Mucosa of rectum (tissue), 2 donors: ENCODE measurements around the gene UGT2B10.
A peak's percentile ranks its signal among the peaks of the same experiment; 100 is the strongest.
"Not testable (repeated sequence)": the region's sequence is repeated elsewhere in the genome, so short reads cannot be mapped to it uniquely, and the experiment has no call there.

Experiments used
- H3K27ac ChIP-seq, 2 donors: one replicate each; pipeline ENCODE4 v1.7.0; 2013; ENCODE audit warnings: inconsistent platforms in 2 of 2, low read depth in 2 of 2, low read length in 2 of 2
- H3K27me3 ChIP-seq, 2 donors: one replicate each; pipeline ENCODE4 v1.7.0; 2013; ENCODE audit warnings: low read length in 2 of 2; ENCODE audit not compliant: control insufficient read depth in 2 of 2, insufficient read depth in 2 of 2
- H3K36me3 ChIP-seq, 2 donors: one replicate each; pipeline ENCODE4 v1.7.0; 2013; ENCODE audit warnings: low read length in 2 of 2; ENCODE audit not compliant: control insufficient read depth in 2 of 2, insufficient read depth in 2 of 2
- H3K4me1 ChIP-seq, 2 donors: one replicate each; pipeline ENCODE4 v1.7.0; 2013; ENCODE audit warnings: low read length in 2 of 2, mild to moderate bottlenecking in 1 of 2; ENCODE audit not compliant: control insufficient read depth in 2 of 2, insufficient read depth in 2 of 2
- H3K4me3 ChIP-seq, 2 donors: one replicate each; pipeline ENCODE4 v1.7.0; 2013; ENCODE audit warnings: low read length in 2 of 2
- H3K9ac ChIP-seq, 2 donors: one replicate each; pipeline ENCODE4 v1.7.0; 2013; ENCODE audit warnings: low read length in 2 of 2, low read depth in 1 of 2, mild to moderate bottlenecking in 1 of 2
- H3K9me3 ChIP-seq, 2 donors: one replicate each; pipeline ENCODE4 v1.7.0; 2013; ENCODE audit warnings: low read length in 2 of 2; ENCODE audit not compliant: control insufficient read depth in 2 of 2
- donor health status: healthy.
- donor health status: Normal muscosa, but diverticular disease.

Gene UGT2B10

GRCh38 chr4:68817386-68817785 is 1.6 kb downstream of the UGT2B10 start:
- no peaks in the 10 kb centered on the region for H3K27me3 ChIP-seq
- no peaks in the 10 kb centered on the region for H3K9me3 ChIP-seq
- no peak overlapping the region for H3K9ac ChIP-seq
- H3K36me3 ChIP-seq, result no peaks in the 10 kb centered on the region
- H3K4me1 ChIP-seq, result no peaks in the 10 kb centered on the region
- H3K27ac ChIP-seq, result no peak overlapping the region
- no peak overlapping the region for H3K4me3 ChIP-seq

- H3K36me3 ChIP-seq, H3K27me3 ChIP-seq, H3K9ac ChIP-seq, H3K4me1 ChIP-seq, H3K4me3 ChIP-seq, H3K9me3 ChIP-seq, H3K27ac ChIP-seq: not testable (repeated sequence)
Observed at GRCh38 chr4:68818030-68818462, 2.3 kb downstream of the UGT2B10 start.

GRCh38 chr4:68831642-68832041 is 15.8 kb downstream of the UGT2B10 start:
- Histone ChIP-seq H3K4me3 (no peak overlapping the region), H3K27me3 (no peaks in the 10 kb centered on the region), H3K36me3 (no peaks in the 10 kb centered on the region), H3K27ac (no peak overlapping the region), H3K4me1 (no peaks in the 10 kb centered on the region), H3K9ac (no peak overlapping the region), H3K9me3 (no peaks in the 10 kb centered on the region)

DNA sequence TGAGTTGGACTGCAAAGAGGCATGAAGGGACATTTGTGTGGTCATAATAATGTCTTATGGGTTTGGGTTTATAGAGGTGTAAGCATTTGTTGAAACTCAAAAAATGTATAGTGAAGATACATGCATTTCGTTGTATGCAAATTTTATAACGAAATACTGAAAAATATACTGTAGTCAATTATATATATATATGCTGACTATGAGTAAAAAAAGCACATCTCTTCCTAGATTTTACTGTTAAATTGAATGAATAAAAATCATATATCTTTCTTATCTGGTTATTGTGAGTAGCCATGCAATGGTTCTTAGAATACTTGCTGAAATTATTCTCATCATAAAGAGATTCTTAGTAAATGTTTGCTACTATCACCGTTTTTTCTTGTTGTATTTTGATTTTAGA is 34.5 kb downstream of the UGT2B10 start:
- Histone ChIP-seq H3K4me3 (no peak overlapping the region), H3K27me3 (no peaks in the 10 kb centered on the region), H3K9ac (no peak overlapping the region), H3K27ac (no peak overlapping the region), H3K9me3 (no peaks in the 10 kb centered on the region), H3K36me3 (no peaks in the 10 kb centered on the region), H3K4me1 (no peaks in the 10 kb centered on the region)

GRCh38 chr4:68855771-68856170 is 40.0 kb downstream of the UGT2B10 start:
- H3K4me1 ChIP-seq, result no peaks in the 10 kb centered on the region
- H3K9me3 ChIP-seq, result peaks cover 0 to 5% of the 10 kb centered on the region in 2 donors
- no peaks in the 10 kb centered on the region for H3K27me3 ChIP-seq
- H3K27ac ChIP-seq, result no peak overlapping the region
- H3K36me3 ChIP-seq, result no peaks in the 10 kb centered on the region
- no peak overlapping the region for H3K4me3 ChIP-seq
- H3K9ac ChIP-seq, result no peak overlapping the region

DNA sequence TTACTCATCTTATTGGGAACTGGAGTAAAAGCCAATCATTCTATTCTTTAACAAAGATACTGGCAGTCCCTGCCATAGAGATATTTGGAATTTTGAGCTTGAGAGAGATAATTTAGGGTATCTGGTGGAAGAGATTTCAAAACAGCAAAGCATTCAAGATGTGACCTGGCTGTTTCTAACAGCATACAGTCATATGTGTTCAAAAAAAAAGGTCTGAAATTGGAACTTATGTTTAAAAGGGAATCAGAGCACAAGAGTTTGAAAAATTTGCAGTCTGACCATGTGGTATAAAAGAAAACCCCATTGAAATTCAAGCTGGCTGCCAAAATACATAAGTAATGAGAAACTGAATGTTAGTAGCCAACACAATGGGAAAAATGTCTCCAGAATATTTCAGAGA is 42.2 kb downstream of the UGT2B10 start:
- no peak overlapping the region for H3K4me3 ChIP-seq
- H3K27me3 ChIP-seq, result no peaks in the 10 kb centered on the region
- no peaks in the 10 kb centered on the region for H3K36me3 ChIP-seq
- no peak overlapping the region for H3K27ac ChIP-seq
- H3K4me1 ChIP-seq, result no peaks in the 10 kb centered on the region
- H3K9ac ChIP-seq, result no peak overlapping the region
- H3K9me3 ChIP-seq, result peaks cover 0 to 5% of the 10 kb centered on the region in 2 donors

GRCh38 chr4:68859655-68860054 is 43.9 kb downstream of the UGT2B10 start:
- peaks cover 0 to 2% of the 10 kb centered on the region in 2 donors for H3K4me1 ChIP-seq
- no peaks in the 10 kb centered on the region for H3K36me3 ChIP-seq

GRCh38 chr4:68861057-68861456 is 45.3 kb downstream of the UGT2B10 start:
- Histone ChIP-seq H3K36me3 (no peaks in the 10 kb centered on the region), H3K27me3 (no peaks in the 10 kb centered on the region), H3K4me3 (no peak overlapping the region), H3K27ac (no peak overlapping the region), H3K4me1 (peaks cover 0 to 6% of the 10 kb centered on the region in 2 donors), H3K9me3 (peaks cover 0 to 5% of the 10 kb centered on the region in 2 donors), H3K9ac (no peak overlapping the region)

More at GRCh38 chr4:68859655-68860054, 43.9 kb downstream of the UGT2B10 start:
- Histone ChIP-seq H3K4me3 (no peak overlapping the region), H3K9me3 (peaks cover 0 to 5% of the 10 kb centered on the region in 2 donors), H3K9ac (no peak overlapping the region), H3K27me3 (no peaks in the 10 kb centered on the region), H3K27ac (no peak overlapping the region)

DNA sequence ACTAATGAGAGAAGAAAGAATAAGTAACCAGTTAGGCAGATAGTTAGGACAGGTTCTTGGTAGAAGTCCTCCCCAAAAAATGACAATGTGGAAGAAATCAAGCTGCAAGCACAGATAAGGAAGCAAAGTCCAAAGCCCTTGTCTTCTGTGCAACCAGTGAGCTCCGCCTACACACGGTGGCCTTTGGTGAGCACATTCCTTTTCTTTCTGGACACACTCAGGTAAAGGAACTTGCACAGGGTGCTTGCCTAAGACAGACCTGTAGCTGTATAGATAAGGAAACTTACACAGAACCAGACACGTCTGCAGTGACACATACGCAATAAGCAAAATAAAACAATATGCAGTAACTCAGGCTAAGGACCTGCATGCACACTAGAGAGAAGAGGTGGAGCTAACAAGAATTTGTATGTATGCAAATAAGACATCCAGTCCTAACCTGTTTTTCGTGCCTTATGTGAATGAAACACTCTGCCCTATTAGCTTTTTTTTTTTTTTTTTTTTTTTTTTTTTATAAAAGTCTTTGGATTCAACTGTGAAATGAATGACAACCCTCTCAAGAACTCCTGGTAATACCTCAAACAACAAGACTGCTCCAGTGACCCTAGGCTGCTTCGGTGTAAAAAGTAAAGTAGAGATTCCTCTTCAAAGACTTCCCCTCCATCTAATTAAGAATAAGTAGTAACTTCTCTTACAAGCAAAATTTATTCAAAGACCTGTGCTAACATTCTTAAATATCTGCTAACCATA is 48.8 kb downstream of the UGT2B10 start:
- H3K36me3 ChIP-seq, result no peaks in the 10 kb centered on the region
- no peaks in the 10 kb centered on the region for H3K9me3 ChIP-seq
- peak overlapping the region; percentile 69 to 74 for H3K27ac ChIP-seq
- peak overlapping the region in 1 of 2 donors; percentile 44 for H3K9ac ChIP-seq
- peaks cover 0 to 6% of the 10 kb centered on the region in 2 donors for H3K4me1 ChIP-seq
- H3K27me3 ChIP-seq, result no peaks in the 10 kb centered on the region
- H3K4me3 ChIP-seq, result peak overlapping the region in 1 of 2 donors; percentile 60

GRCh38 chr4:68865188-68865638 is 49.4 kb downstream of the UGT2B10 start:
- Histone ChIP-seq H3K9me3 (no peaks in the 10 kb centered on the region), H3K27me3 (no peaks in the 10 kb centered on the region), H3K4me3 (no peak overlapping the region), H3K27ac (peak overlapping the region; percentile 69 to 74), H3K4me1 (peaks cover 0 to 6% of the 10 kb centered on the region in 2 donors), H3K36me3 (no peaks in the 10 kb centered on the region), H3K9ac (no peak overlapping the region)
